IPS-15b (cell line): ENCODE data around the gene APLF.
"Not testable (repeated sequence)": the region's sequence is repeated elsewhere in the genome, so short reads cannot be mapped to it uniquely, and the experiment has no call there.

ENCODE experiments used
- H3K27me3 ChIP-seq: one replicate; pipeline ENCODE4 v1.6.1; 2013; ENCODE audit warnings: low read length; ENCODE audit not compliant: control insufficient read depth, insufficient read depth
- H3K36me3 ChIP-seq: one replicate; pipeline ENCODE4 v1.6.1; 2013; ENCODE audit warnings: low read length; ENCODE audit not compliant: control insufficient read depth, insufficient read depth
- H3K4me1 ChIP-seq: one replicate; pipeline ENCODE4 v1.6.1; 2013; ENCODE audit warnings: mild to moderate bottlenecking, low read length; ENCODE audit not compliant: control insufficient read depth, insufficient read depth
- H3K4me3 ChIP-seq: one replicate; pipeline ENCODE4 v1.5.1; 2013; ENCODE audit warnings: low read depth, low read length
- H3K9ac ChIP-seq: one replicate; pipeline ENCODE4 v1.6.1; 2013; ENCODE audit warnings: low read depth, mild to moderate bottlenecking, low read length
- H3K9me3 ChIP-seq: one replicate; pipeline ENCODE4 v1.6.1; 2013; ENCODE audit warnings: mild to moderate bottlenecking, low read length; ENCODE audit not compliant: control insufficient read depth, insufficient read depth

Gene APLF

GRCh38 chr2:68569604-68570003, 102.2 kb downstream of the APLF start:
- no peaks in the 10 kb centered on the region for H3K4me1 ChIP-seq
- H3K27me3 ChIP-seq = no peaks in the 10 kb centered on the region
- H3K9ac ChIP-seq = no peak overlapping the region
- no peaks in the 10 kb centered on the region for H3K9me3 ChIP-seq
- no peaks in the 10 kb centered on the region for H3K36me3 ChIP-seq
- no peak overlapping the region for H3K4me3 ChIP-seq

GRCh38 chr2:68570434-68570833, 103.0 kb downstream of the APLF start:
- H3K9ac ChIP-seq, H3K9me3 ChIP-seq, H3K36me3 ChIP-seq, H3K4me3 ChIP-seq, H3K27me3 ChIP-seq, H3K4me1 ChIP-seq: not testable (repeated sequence)

GRCh38 chr2:68574202-68574791, 106.9 kb downstream of the APLF start:
- Histone ChIP-seq H3K36me3 (no peaks in the 10 kb centered on the region), H3K4me3 (no peak overlapping the region), H3K9me3 (no peaks in the 10 kb centered on the region), H3K27me3 (no peaks in the 10 kb centered on the region), H3K9ac (no peak overlapping the region), H3K4me1 (no peaks in the 10 kb centered on the region)

GRCh38 chr2:68577183-68577582, 109.8 kb downstream of the APLF start:
- Histone ChIP-seq H3K4me1 (no peaks in the 10 kb centered on the region), H3K36me3 (no peaks in the 10 kb centered on the region)

GRCh38 chr2:68579689-68580088, 112.3 kb downstream of the APLF start:
- no peaks in the 10 kb centered on the region for H3K27me3 ChIP-seq
- H3K9me3 ChIP-seq = no peaks in the 10 kb centered on the region
- H3K9ac ChIP-seq = no peak overlapping the region
- H3K36me3 ChIP-seq = no peaks in the 10 kb centered on the region
- H3K4me1 ChIP-seq = no peaks in the 10 kb centered on the region
- no peak overlapping the region for H3K4me3 ChIP-seq

More at GRCh38 chr2:68577183-68577582, 109.8 kb downstream of the APLF start:
- Histone ChIP-seq H3K9ac (no peak overlapping the region), H3K9me3 (no peaks in the 10 kb centered on the region), H3K27me3 (no peaks in the 10 kb centered on the region), H3K4me3 (no peak overlapping the region)

GRCh38 chr2:68588589-68588988, 121.2 kb downstream of the APLF start:
- Histone ChIP-seq H3K27me3 (no peaks in the 10 kb centered on the region), H3K36me3 (no peaks in the 10 kb centered on the region), H3K4me1 (no peaks in the 10 kb centered on the region)

GRCh38 chr2:68589963-68590362, 122.6 kb downstream of the APLF start:
- H3K9me3 ChIP-seq = no peaks in the 10 kb centered on the region
- H3K27me3 ChIP-seq = no peaks in the 10 kb centered on the region
- no peaks in the 10 kb centered on the region for H3K36me3 ChIP-seq
- no peaks in the 10 kb centered on the region for H3K4me1 ChIP-seq
- no peak overlapping the region for H3K4me3 ChIP-seq
- no peak overlapping the region for H3K9ac ChIP-seq

More at GRCh38 chr2:68588589-68588988, 121.2 kb downstream of the APLF start:
- Histone ChIP-seq H3K4me3 (no peak overlapping the region), H3K9me3 (no peaks in the 10 kb centered on the region), H3K9ac (no peak overlapping the region)

- H3K9ac ChIP-seq = no peak overlapping the region
- no peaks in the 10 kb centered on the region for H3K4me1 ChIP-seq
- no peaks in the 10 kb centered on the region for H3K27me3 ChIP-seq
- no peaks in the 10 kb centered on the region for H3K9me3 ChIP-seq
- no peaks in the 10 kb centered on the region for H3K36me3 ChIP-seq
- H3K4me3 ChIP-seq = no peak overlapping the region
These were observed 123.3 kb downstream of the APLF start for GRCh38 chr2:68590702-68591101.

GRCh38 chr2:68591225-68591624, 123.8 kb downstream of the APLF start:
- Histone ChIP-seq H3K4me3 (no peak overlapping the region), H3K4me1 (no peaks in the 10 kb centered on the region), H3K36me3 (no peaks in the 10 kb centered on the region), H3K9me3 (no peaks in the 10 kb centered on the region), H3K27me3 (no peaks in the 10 kb centered on the region), H3K9ac (no peak overlapping the region)

GRCh38 chr2:68594041-68594440, 126.7 kb downstream of the APLF start:
- no peaks in the 10 kb centered on the region for H3K36me3 ChIP-seq
- H3K9me3 ChIP-seq = no peaks in the 10 kb centered on the region
- H3K4me1 ChIP-seq = no peaks in the 10 kb centered on the region
- no peaks in the 10 kb centered on the region for H3K27me3 ChIP-seq
- H3K9ac ChIP-seq = no peak overlapping the region
- H3K4me3 ChIP-seq = no peak overlapping the region

GRCh38 chr2:68594674-68595492, 127.5 kb downstream of the APLF start:
- Histone ChIP-seq H3K36me3 (no peaks in the 10 kb centered on the region), H3K27me3 (no peaks in the 10 kb centered on the region), H3K4me3 (no peak overlapping the region), H3K9ac (no peak overlapping the region), H3K4me1 (no peaks in the 10 kb centered on the region), H3K9me3 (no peaks in the 10 kb centered on the region)

GRCh38 chr2:68595493-68595785, 128.1 kb downstream of the APLF start:
- not testable (repeated sequence) for H3K27me3 ChIP-seq, H3K9ac ChIP-seq, H3K9me3 ChIP-seq, H3K4me1 ChIP-seq, H3K4me3 ChIP-seq, H3K36me3 ChIP-seq
